Measurements from ENCODE around the gene PROM1.

The PROM1 gene

DNA sequence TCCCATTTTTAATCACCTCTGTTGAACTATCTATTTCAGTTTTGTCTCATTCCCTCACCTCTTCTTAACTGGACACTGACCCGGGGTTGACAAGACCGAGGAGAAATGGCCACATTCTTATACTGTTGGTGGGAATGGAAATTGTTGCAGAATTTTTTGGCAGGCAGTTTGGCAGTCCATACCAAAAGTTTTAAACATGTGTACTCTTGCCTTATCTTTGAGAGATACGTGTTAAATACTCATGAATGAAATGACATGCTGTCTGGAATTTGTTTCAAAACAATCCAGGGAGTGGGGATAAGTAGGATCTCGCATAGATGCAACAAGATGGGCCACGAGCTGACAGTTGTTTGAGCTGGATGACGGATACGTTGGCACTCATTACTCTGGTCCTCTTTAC is 157.3 kb downstream of the PROM1 start:
- H3K4me3 ChIP-seq (replicated peaks; ENCODE audit: low read depth, low read length) = no peak overlapping the region
- TF ChIP-seq, protein P1, sequence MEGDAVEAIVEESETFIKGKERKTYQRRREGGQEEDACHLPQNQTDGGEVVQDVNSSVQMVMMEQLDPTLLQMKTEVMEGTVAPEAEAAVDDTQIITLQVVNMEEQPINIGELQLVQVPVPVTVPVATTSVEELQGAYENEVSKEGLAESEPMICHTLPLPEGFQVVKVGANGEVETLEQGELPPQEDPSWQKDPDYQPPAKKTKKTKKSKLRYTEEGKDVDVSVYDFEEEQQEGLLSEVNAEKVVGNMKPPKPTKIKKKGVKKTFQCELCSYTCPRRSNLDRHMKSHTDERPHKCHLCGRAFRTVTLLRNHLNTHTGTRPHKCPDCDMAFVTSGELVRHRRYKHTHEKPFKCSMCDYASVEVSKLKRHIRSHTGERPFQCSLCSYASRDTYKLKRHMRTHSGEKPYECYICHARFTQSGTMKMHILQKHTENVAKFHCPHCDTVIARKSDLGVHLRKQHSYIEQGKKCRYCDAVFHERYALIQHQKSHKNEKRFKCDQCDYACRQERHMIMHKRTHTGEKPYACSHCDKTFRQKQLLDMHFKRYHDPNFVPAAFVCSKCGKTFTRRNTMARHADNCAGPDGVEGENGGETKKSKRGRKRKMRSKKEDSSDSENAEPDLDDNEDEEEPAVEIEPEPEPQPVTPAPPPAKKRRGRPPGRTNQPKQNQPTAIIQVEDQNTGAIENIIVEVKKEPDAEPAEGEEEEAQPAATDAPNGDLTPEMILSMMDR (IDR thresholded peaks at IDR 0.05; ENCODE audit: low read length, missing control alignments) = no peak
- peak; percentile 29 for DNase-seq (ENCODE audit: low read depth)

DNA sequence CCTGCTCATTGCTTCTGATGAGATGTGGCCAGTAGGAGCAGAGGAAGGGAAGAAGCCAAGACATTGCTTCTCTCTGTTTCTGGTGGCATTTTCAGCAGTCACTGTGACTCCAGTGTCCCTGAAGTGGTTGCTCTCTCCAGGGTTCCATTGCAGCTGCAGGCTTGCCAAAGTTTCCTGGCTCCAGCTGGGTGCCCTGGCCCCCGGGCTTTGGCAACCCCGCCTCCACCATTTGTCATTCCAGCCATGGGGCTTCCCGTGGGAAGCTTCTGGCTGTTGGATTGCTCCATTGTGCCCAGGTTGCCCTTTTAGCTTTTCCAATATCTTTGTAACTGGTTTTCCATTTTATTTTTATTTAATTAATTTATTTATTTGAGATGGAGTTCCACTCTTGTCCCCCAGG is 158.0 kb downstream of the PROM1 start:
- H3K4me3 ChIP-seq (replicated peaks; ENCODE audit: low read depth, low read length) = no peak overlapping the region
- TF ChIP-seq, protein P1 (IDR thresholded peaks at IDR 0.05; ENCODE audit: low read length, missing control alignments) = no peak
- DNase-seq (ENCODE audit: low read depth) = no peak

GRCh38 chr4:15921592-15921932 is 162.3 kb downstream of the PROM1 start:
- TF ChIP-seq, protein P1 (IDR thresholded peaks at IDR 0.05; ENCODE audit: low read length, missing control alignments) = no peak
- no peak for DNase-seq (ENCODE audit: low read depth)

GRCh38 chr4:15920723-15921591 is 162.9 kb downstream of the PROM1 start:
- DNase-seq (ENCODE audit: low read depth) = peak; percentile 97
- no peak overlapping the region for H3K4me3 ChIP-seq (replicated peaks; ENCODE audit: low read depth, low read length)
- TF ChIP-seq, protein P1 (IDR thresholded peaks at IDR 0.05; ENCODE audit: low read length, missing control alignments) = no peak

More at GRCh38 chr4:15921592-15921932, 162.3 kb downstream of the PROM1 start:
- no peak overlapping the region for H3K4me3 ChIP-seq (replicated peaks; ENCODE audit: low read depth, low read length)

- DNase-seq (ENCODE audit: low read depth) = no peak
- TF ChIP-seq, protein P1 (IDR thresholded peaks at IDR 0.05; ENCODE audit: low read length, missing control alignments) = no peak
- no peak overlapping the region for H3K4me3 ChIP-seq (replicated peaks; ENCODE audit: low read depth, low read length)
These were observed 165.2 kb downstream of the PROM1 start for GRCh38 chr4:15918484-15919129.
